Heart right ventricle (tissue), 16 donors: ENCODE measurements around the gene EFCAB6. TPM values are rescaled to one million over a fixed set of nuclear protein-coding genes. Genes with fewer than 3 reads are reported as not detected.

Experiments
- ATAC-seq, 8 donors: fragments of 200-7000 bp; cut with Tn5 transposase; one replicate each; pipeline ENCODE4 v1.9.1; 2020; ENCODE audit warnings: mild to moderate bottlenecking in 8 of 8, moderate library complexity in 8 of 8, moderate number of reproducible peaks in 1 of 8
- DNase-seq, 2 donors: peaks; one replicate each; pipeline ENCODE4 v3.0.0-alpha.2; 2020
- H3K27ac ChIP-seq, 10 donors: fragments of 200-600 bp; sonication (generic) in 2 of 10; one replicate each; pipeline versions ENCODE4 v1.5.0 to v1.8.0; 2020 to 2022; ENCODE audit warnings: mild to moderate bottlenecking in 3 of 10
- H3K27me3 ChIP-seq, 7 donors: fragments of 200-600 bp; one replicate each; pipeline ENCODE4 v1.8.0; 2021 to 2022; ENCODE audit warnings: mild to moderate bottlenecking in 2 of 7
- H3K36me3 ChIP-seq, 9 donors: fragments of 200-600 bp; sonication (generic) in 1 of 9; one replicate each; pipeline versions ENCODE4 v1.5.0 to v1.8.0; 2020 to 2022; ENCODE audit warnings: mild to moderate bottlenecking in 2 of 9
- H3K4me1 ChIP-seq, 9 donors: fragments of 200-600 bp; sonication (generic) in 1 of 9; one replicate each; pipeline versions ENCODE4 v1.5.0 to v1.8.0; 2020 to 2022; ENCODE audit warnings: mild to moderate bottlenecking in 4 of 9
- H3K4me3 ChIP-seq, 10 donors: fragments of 200-600 bp; sonication (generic) in 2 of 10; one replicate each; pipeline versions ENCODE4 v1.5.0 to v1.8.0; 2020 to 2022; ENCODE audit warnings: mild to moderate bottlenecking in 7 of 10, moderate library complexity in 2 of 10
- H3K9me3 ChIP-seq, 11 donors: fragments of 200-600 bp in 10 of 11; sonication (generic) in 2 of 11; one replicate each; pipeline versions ENCODE4 v1.5.0 to v1.8.0; 2013 to 2022; ENCODE audit warnings: mild to moderate bottlenecking in 2 of 11, control low read depth in 1 of 11, moderate library complexity in 1 of 11
- CTCF ChIP-seq, 9 donors: fragments of 200-600 bp; sonication (generic) in 2 of 9; IDR thresholded peaks; one replicate each; pipeline versions ENCODE4 v1.5.0 to v1.8.0; 2021 to 2022; ENCODE audit warnings: antibody characterized with exemption in 9 of 9, mild to moderate bottlenecking in 5 of 9, moderate library complexity in 1 of 9
- whole genome bisulfite sequencing, 2 donors: extraction: QIAGEN DNeasy Blood & Tissue Kit; methylation state at CpG; one replicate each; pipeline ENCODE4 v1.1.7; 2013; ENCODE audit warnings: inconsistent platforms in 1 of 2; 5-methylcytosine and 5-hydroxymethylcytosine counted together
- intact Hi-C, 10 donors: fragments of 100-400 bp; cut with DNase I; formaldehyde crosslinking; loops; one replicate each; pipeline versions ENCODE4 v1.11.1 to v1.14.2; 2022
- polyA plus RNA-seq, 2 donors: library from polyadenylated mRNA; stranded (reverse); fragments of 200-250 nt; gene quantifications; one replicate each; pipeline ENCODE4 v1.2.3, GENCODE V29; 2013
- total RNA-seq, 10 donors: library from RNA; stranded (reverse); fragmentation: NEBNext Ultra II Directional in 3 of 10; extraction: Animal tissue kit (Norgen Biotek cat#: 25700) in 3 of 10; gene quantifications; one replicate each; pipeline versions ENCODE4 v1.2.1 to v1.2.4, GENCODE V29; 2021 to 2023
- donor health status: Arrhythmogenic right ventricular cardiomyopathy.
- donor health status: ischemic (EF 13 %, LVEDD 7.1; RV severe dilation, severe dysfunction).
- donor health status: healthy with polysubstance abuse.
- donor health status: DM: no; HTN: yes; CAD: no.
- donor health status: DM: no; HTN: no; CAD: no.
- donor health status: ischemic (EF 25% LVEDD 6.9; RV normal size, moderate dysfunction).
- donor health status: ischemic (EF 25% LVEDD 5.7; RV mildly dilated, moderate dysfunction).
- donor health status: healthy.
- donor health status: DM: yes; HTN: yes; CAD: no.
- donor health status: Ischemic cardiomyopathy.
- donor health status: ischemic (EF 35%, LVEDD 5.7; RV mildly dilated, moderate dysfunction).
- donor health status: nonischemic (EF 11% LVEDD 7.7; RV severe dilation, severe dysfunction).
- donor health status: DM: yes; HTN: yes; CAD: no.
- donor health status: PGD.
- donor health status: ischemic (EF 29% LVEDD 5.4; RV normal size, mild dysfunction).
- donor health status: nonischemic (EF 23%, LVEDD 6.1; RV moderate dilation, normal function).

Gene EFCAB6
- total and polyA plus RNA-seq, 12 donors: 0.25 to 4.3 (median 1.8) TPM

DNA sequence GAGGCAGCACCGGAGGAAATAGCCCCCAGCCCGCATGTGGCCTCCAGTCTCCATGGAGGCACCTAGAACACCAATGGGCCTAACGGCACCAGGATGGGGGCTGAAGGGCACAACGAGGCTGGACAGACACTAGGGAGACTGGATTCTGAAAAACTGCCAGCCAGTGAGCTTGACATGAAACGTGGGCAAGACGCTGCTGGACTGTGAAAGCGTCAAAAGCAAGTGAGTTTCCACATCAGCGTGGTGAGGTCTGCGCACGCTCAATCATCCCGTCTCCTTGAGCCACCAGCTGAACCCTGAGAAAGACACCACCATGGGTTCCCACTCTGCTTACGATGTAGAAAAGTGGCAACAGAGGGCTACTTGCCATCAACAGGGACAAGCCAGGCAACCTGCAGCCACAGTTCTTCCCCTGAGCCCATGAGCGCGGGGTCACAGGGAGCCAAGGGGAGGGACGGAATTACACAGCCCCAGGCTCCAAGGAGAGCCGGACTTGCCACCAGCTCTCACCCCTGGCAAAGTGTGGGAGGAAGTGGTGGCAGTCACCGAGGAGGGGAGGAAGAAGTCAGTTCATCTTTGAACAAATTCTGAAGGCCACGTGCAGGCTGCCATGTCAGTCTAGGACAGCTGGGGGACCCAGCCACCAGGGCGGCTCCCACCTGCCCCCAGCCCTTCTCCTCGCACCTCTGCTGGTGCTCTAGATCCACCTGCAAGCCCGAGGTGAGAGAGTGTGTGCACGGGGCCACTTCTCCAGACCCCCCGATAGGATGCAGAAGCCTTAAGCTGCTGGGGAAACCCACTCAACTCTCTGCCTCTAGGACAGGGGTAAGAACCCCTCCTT, 269.2 kb downstream of the EFCAB6 start:
- WGBS, 2 donors: 88 to 90% methylated on average over 23 of the region's 23 CpGs
- Histone ChIP-seq H3K9me3 (no peaks in the 10 kb centered on the region), H3K27ac (no peak overlapping the region), H3K27me3 (peaks cover 0 to 10% (median 0%) of the 10 kb centered on the region in 7 donors), H3K36me3 (no peaks in the 10 kb centered on the region), H3K4me3 (no peak overlapping the region), H3K4me1 (no peaks in the 10 kb centered on the region)
- intact Hi-C loops: no loop called here
- DNase-seq (no peak), ATAC-seq (no peak)
- TF ChIP-seq CTCF (IDR thresholded peaks at IDR 0.05): no peak

GRCh38 chr22:43541462-43542407, 270.4 kb downstream of the EFCAB6 start:
- Histone ChIP-seq H3K4me1 (no peaks in the 10 kb centered on the region), H3K4me3 (no peak overlapping the region), H3K27me3 (peaks cover 0 to 10% (median 0%) of the 10 kb centered on the region in 7 donors), H3K27ac (no peak overlapping the region), H3K9me3 (peaks cover 0 to 7% (median 0%) of the 10 kb centered on the region in 11 donors), H3K36me3 (peaks cover 0 to 4% (median 0%) of the 10 kb centered on the region in 9 donors)
- intact Hi-C loops: no loop called here
- ATAC-seq (peak in 1 of 8 donors; percentile 17), DNase-seq (no peak)
- TF ChIP-seq CTCF (IDR thresholded peaks at IDR 0.05): no peak
- WGBS, 2 donors: 63 to 65% methylated on average over 18 of the region's 18 CpGs

DNA sequence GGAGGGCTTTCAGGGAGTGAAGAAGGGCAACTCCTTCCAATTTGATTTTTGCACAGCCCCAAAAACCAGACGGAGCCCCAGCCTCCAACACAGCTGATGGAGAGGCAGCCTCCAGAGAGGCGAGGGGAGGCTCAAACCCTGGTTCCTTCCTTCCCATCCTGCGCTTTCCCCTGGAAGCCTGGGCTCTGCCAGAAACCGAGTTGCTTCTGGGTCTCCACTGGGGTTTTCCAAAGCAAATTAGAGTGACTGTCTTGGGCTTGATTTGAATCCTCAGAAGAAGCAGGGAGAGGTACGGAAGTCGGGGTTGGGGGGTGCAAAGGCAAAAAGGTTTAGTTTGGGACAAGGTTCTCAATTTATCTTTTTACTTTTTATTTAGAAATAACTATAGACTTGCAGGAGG, 271.1 kb downstream of the EFCAB6 start:
- peaks cover 0 to 12% (median 0%) of the 10 kb centered on the region in 11 donors for H3K9me3 ChIP-seq
- 85 to 86% methylated on average over 6 of the region's 6 CpGs for WGBS, 2 donors
- ATAC-seq: no peak
- H3K27me3 ChIP-seq: peaks cover 0 to 10% (median 0%) of the 10 kb centered on the region in 7 donors
- peaks cover 0 to 4% (median 0%) of the 10 kb centered on the region in 9 donors for H3K36me3 ChIP-seq
- no peaks in the 10 kb centered on the region for H3K4me1 ChIP-seq
- no peak overlapping the region for H3K27ac ChIP-seq
- intact Hi-C loops: no loop called here
- no peak overlapping the region for H3K4me3 ChIP-seq
- no peak for DNase-seq
- TF ChIP-seq CTCF (IDR thresholded peaks at IDR 0.05): no peak

GRCh38 chr22:43540529-43540923, 271.6 kb downstream of the EFCAB6 start:
- H3K36me3 ChIP-seq: peaks cover 0 to 4% (median 0%) of the 10 kb centered on the region in 9 donors
- no peaks in the 10 kb centered on the region for H3K4me1 ChIP-seq
- peaks cover 0 to 12% (median 0%) of the 10 kb centered on the region in 11 donors for H3K9me3 ChIP-seq
- H3K27me3 ChIP-seq: peaks cover 0 to 10% (median 0%) of the 10 kb centered on the region in 7 donors
- H3K27ac ChIP-seq: no peak overlapping the region
- no peak overlapping the region for H3K4me3 ChIP-seq
- DNase-seq (no peak), ATAC-seq (no peak)
- intact Hi-C loops: no loop called here
- WGBS, 2 donors: 73 to 75% methylated on average over 4 of the region's 4 CpGs
- TF ChIP-seq CTCF (IDR thresholded peaks at IDR 0.05): no peak
